ENCODE measurements around the gene RUNX3. TPM values are rescaled to one million over a fixed set of nuclear protein-coding genes. Genes with fewer than 3 reads are reported as not detected.
A peak's percentile ranks its signal among the peaks of the same experiment; 100 is the strongest.

Gene RUNX3
- total and polyA plus RNA-seq, 8 donors, result 0.29 to 6.1 (median 2.6) TPM; not detected in 1

- H3K27ac ChIP-seq, result no peak overlapping the region
- no peaks in the 10 kb centered on the region for H3K36me3 ChIP-seq
- TF ChIP-seq POLR2AphosphoS5 (IDR thresholded peaks at IDR 0.05) (no peak), CTCF (IDR thresholded peaks at IDR 0.05) (no peak), EP300 (IDR thresholded peaks at IDR 0.05) (no peak), POLR2A (IDR thresholded peaks at IDR 0.05) (no peak)
- peaks cover 0 to 10% (median 8%) of the 10 kb centered on the region in 4 donors for H3K4me1 ChIP-seq
- intact Hi-C loops (cut with DNase I; ENCODE audit: low total_unique reads), result loop anchor here (10.0 kb wide), 1 partner anchor 337 kb away; no protein-coding TSS in a partner anchor
- no peak for DNase-seq
- H3K4me3 ChIP-seq, result no peak overlapping the region
- no peaks in the 10 kb centered on the region for H3K9me3 ChIP-seq
- peaks cover 3 to 78% (median 13%) of the 10 kb centered on the region in 3 donors for H3K27me3 ChIP-seq
- 83 to 89% (median 86%) methylated on average over 17 to 22 of the region's 22 CpGs for WGBS, 5 donors
Observed at GRCh38 chr1:24868016-24868875, 61.8 kb downstream of the RUNX3 start.

GRCh38 chr1:24867084-24867870, 62.8 kb downstream of the RUNX3 start:
- no peak overlapping the region for H3K27ac ChIP-seq
- DNase-seq, result no peak
- 58 to 85% (median 73%) methylated on average over 18 of the region's 18 CpGs for WGBS, 5 donors
- H3K4me3 ChIP-seq, result no peak overlapping the region
- H3K4me1 ChIP-seq, result peaks cover 0 to 15% (median 9%) of the 10 kb centered on the region in 4 donors
- TF ChIP-seq POLR2A (IDR thresholded peaks at IDR 0.05) (no peak), POLR2AphosphoS5 (IDR thresholded peaks at IDR 0.05) (no peak), EP300 (IDR thresholded peaks at IDR 0.05) (no peak), CTCF (IDR thresholded peaks at IDR 0.05) (no peak)
- intact Hi-C loops (cut with DNase I; ENCODE audit: low total_unique reads), result loop anchor here (10.0 kb wide), 1 partner anchor 338 kb away; no protein-coding TSS in a partner anchor
- no peaks in the 10 kb centered on the region for H3K9me3 ChIP-seq
- no peaks in the 10 kb centered on the region for H3K36me3 ChIP-seq
- H3K27me3 ChIP-seq, result peaks cover 3 to 85% (median 13%) of the 10 kb centered on the region in 3 donors

GRCh38 chr1:24866211-24867083, 63.6 kb downstream of the RUNX3 start:
- intact Hi-C loops (cut with DNase I; ENCODE audit: low total_unique reads), result loop anchor here (10.0 kb wide), 1 partner anchor 338 kb away; no protein-coding TSS in a partner anchor
- Histone ChIP-seq H3K4me3 (no peak overlapping the region), H3K36me3 (no peaks in the 10 kb centered on the region), H3K9me3 (no peaks in the 10 kb centered on the region), H3K27ac (no peak overlapping the region), H3K4me1 (peaks cover 0 to 19% (median 11%) of the 10 kb centered on the region in 4 donors), H3K27me3 (peaks cover 3 to 88% (median 13%) of the 10 kb centered on the region in 3 donors)
- TF ChIP-seq POLR2AphosphoS5 (IDR thresholded peaks at IDR 0.05) (no peak), POLR2A (IDR thresholded peaks at IDR 0.05) (no peak), CTCF (IDR thresholded peaks at IDR 0.05) (no peak), EP300 (IDR thresholded peaks at IDR 0.05) (no peak)
- 73 to 85% (median 83%) methylated on average over 13 to 17 of the region's 17 CpGs for WGBS, 5 donors
- DNase-seq, result peak in 1 of 2 donors; percentile 22
